Fibroblast of skin of right quadriceps (primary cell): ENCODE results near the gene MAP3K4.

Experiments
- DNase-seq: peaks from one replicate; pipeline ENCODE4 v3.0.0-alpha.2; 2013

Gene MAP3K4, protein sequence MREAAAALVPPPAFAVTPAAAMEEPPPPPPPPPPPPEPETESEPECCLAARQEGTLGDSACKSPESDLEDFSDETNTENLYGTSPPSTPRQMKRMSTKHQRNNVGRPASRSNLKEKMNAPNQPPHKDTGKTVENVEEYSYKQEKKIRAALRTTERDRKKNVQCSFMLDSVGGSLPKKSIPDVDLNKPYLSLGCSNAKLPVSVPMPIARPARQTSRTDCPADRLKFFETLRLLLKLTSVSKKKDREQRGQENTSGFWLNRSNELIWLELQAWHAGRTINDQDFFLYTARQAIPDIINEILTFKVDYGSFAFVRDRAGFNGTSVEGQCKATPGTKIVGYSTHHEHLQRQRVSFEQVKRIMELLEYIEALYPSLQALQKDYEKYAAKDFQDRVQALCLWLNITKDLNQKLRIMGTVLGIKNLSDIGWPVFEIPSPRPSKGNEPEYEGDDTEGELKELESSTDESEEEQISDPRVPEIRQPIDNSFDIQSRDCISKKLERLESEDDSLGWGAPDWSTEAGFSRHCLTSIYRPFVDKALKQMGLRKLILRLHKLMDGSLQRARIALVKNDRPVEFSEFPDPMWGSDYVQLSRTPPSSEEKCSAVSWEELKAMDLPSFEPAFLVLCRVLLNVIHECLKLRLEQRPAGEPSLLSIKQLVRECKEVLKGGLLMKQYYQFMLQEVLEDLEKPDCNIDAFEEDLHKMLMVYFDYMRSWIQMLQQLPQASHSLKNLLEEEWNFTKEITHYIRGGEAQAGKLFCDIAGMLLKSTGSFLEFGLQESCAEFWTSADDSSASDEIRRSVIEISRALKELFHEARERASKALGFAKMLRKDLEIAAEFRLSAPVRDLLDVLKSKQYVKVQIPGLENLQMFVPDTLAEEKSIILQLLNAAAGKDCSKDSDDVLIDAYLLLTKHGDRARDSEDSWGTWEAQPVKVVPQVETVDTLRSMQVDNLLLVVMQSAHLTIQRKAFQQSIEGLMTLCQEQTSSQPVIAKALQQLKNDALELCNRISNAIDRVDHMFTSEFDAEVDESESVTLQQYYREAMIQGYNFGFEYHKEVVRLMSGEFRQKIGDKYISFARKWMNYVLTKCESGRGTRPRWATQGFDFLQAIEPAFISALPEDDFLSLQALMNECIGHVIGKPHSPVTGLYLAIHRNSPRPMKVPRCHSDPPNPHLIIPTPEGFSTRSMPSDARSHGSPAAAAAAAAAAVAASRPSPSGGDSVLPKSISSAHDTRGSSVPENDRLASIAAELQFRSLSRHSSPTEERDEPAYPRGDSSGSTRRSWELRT (N-terminal part only)

DNA sequence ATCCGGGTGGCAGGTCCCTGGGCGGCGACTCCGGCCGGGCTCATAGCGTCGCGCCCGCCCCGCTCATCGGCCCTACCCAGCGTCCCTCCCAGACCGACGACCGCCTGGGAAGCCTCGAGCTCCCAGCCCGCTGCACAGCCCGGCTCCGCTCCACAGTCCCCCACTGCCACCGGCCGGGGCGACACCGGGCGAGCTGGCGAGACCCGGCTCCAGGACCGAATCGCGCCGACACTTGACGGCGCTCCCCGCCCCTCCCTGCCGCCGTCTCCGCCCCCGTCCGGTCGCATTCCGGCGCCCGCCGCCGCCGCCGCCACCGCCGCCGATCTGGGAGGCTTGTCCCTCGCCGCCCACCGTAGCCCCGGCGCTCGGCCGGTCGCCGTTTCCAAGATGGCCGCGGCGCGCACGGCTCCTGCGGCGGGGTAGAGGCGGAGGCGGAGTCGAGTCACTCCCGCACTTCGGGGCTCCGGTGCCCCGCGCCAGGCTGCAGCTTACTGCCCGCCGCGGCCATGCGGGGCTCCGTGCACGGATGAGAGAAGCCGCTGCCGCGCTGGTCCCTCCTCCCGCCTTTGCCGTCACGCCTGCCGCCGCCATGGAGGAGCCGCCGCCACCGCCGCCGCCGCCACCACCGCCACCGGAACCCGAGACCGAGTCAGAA is at the start of gene MAP3K4:
Gene MAP3K4 (plus strand): TSS at position 364 of the 655 bp plus-strand sequence. CDS start 163 bp downstream, at position 527.
- DNase-seq, result peak; percentile 83

DNA sequence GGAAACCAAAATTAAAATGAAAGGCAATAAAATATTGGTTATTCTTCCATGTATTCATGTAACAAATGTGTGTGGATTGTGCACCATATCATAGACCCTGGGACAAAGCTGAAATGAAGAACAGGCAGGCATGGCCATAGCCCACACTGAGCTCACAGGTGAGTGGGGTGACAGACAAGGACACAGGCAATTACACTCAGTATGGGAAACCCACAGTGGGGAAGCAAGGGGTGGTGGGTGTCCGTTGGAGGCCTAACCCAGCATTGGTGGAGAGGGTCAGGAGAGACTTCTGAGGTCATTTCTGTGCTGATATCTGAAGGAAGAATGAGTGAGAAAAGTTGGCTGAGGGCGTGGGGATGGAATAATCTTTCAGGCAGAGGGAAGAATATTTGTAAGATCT is 47.6 kb upstream of the MAP3K4 start:
- no peak for DNase-seq

DNA sequence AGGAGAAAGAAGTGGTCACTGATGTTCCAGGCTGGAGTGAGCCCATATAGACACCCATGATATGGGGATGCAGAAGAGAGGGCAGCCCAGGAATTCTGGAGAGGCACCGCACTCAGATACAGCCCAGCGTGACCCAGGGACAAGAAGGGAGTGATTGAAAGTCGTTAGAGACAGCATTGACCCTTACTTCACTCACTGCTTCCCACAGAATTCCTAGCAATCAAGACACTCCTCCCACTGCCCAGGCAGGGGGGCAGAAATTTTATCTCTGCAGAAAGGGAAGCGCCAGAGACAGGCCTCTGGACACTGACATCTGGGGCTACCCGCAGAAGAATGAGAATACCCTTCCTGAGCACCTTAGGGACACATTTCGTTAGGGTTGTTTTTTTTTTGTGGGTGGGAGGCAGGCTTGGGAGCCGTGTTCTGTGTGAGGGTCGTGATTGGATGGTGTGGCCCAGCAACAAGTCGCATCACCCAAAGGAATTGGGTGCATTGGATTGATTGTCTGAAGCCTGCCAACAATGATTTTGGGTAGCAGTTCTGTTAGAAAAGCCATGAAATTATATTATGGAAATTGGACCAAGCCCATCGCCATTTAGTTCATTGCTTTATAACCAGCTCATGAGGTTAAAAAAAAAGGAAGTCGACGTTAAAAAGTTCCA is 45.9 kb upstream of the MAP3K4 start:
- DNase-seq, result no peak

DNA sequence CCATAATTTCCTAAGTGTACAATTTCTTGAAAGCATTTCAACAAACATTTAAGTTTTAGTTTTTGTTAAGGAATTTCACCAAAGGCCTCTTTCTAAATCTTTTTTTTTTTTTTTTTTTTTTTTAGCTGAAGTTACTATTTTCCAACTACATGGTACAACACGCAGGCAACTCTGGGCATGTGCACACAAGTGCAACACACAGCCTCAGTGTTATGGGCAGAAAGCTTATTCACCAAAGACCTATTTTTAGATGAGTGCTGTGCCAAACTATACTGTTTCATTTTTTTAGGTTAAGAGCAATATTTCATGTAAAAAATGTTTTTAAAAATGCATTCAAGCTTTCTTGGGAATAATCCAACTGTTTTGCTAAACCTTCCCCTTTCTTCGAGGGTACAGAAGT is 42.0 kb upstream of the MAP3K4 start:
- DNase-seq, result no peak

DNA sequence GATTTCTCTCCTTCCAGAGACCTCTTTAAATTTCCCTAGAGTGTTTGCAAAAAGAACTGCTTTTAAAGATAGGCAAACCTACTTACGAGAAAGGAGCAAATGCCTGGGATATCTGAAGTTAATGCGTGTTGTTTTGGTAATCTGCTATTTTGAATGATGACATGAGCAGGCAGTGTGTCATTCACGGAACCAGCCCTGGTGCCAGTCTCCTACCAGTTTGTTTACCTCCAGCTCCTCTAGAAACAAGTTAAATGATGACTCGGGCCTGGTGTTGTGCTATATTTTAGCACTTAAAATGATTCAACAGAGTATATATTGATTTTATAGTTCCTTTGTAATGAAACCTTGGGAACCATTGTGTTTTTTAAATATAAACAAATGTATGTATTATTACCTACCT is 41.1 kb upstream of the MAP3K4 start:
- DNase-seq, result no peak

DNA sequence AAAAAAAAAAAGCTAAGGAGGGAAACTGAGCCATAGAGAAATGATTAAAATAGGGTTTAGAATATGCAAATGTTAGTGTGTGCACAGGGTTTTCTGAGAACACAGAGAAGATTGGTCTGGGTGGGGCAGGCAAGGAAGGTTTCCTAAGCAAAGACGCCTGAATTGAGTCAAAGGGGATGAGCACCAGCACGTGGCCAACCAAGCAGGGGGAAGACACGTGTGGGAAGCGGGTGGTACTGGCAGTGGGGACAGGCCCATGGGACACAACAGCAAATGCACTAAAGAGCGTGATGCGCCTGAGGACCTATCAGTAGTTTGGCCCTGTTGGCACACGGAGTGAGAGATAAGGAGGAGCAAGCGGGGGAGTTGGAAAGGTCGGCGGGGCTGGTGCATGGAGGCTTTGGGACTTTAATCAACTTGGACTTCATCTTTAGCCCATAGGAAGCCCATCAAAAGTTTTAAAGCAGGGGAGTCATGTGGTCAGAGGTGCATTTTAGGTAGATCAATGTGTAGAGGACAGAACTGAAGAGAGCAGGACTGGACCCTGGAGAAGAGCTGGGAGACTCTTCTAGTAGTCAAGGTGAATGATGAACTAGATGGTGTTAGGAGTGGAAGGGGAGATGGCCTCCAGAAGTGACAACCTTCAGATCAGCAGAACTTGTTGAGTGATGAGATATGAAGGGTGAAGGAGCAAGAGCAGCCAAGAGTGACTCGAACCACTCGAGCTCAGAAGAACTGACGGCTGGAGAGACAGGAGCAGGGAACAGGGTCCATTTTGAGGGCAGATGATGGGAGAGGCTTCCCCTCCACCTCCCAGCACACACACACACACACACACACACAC is 40.2 kb upstream of the MAP3K4 start:
- no peak for DNase-seq

DNA sequence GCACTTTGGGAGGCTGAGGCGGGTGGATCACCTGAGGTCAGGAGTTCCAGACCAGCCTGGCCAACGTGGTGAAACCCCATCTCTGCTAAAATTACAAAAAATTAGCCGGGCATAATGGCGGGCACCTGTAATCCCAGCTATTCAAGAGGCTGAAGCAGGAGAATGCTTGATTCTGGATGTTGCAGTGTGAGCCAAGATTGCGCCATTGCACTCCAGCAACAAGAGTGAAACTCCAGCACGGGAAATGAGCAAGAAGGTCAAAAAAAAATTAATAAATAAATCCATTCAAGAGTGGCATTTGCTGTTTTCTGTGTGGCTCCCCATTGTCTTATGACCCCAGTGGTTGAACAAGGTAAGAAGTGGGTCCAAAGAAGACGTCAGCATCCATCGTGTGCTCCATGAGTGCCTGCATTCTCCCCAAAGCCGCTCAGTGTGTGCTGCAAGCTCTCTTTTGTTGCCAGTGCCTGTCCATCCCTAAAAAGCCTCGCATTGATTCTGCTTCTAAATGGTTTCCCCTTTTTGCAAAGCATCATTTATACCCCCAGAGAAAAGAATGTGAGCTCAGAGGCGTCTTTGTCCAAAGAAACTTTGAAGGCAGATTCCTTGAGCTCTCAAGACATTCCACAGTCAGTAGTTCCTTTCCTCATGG is 38.8 kb upstream of the MAP3K4 start:
- DNase-seq, result no peak

DNA sequence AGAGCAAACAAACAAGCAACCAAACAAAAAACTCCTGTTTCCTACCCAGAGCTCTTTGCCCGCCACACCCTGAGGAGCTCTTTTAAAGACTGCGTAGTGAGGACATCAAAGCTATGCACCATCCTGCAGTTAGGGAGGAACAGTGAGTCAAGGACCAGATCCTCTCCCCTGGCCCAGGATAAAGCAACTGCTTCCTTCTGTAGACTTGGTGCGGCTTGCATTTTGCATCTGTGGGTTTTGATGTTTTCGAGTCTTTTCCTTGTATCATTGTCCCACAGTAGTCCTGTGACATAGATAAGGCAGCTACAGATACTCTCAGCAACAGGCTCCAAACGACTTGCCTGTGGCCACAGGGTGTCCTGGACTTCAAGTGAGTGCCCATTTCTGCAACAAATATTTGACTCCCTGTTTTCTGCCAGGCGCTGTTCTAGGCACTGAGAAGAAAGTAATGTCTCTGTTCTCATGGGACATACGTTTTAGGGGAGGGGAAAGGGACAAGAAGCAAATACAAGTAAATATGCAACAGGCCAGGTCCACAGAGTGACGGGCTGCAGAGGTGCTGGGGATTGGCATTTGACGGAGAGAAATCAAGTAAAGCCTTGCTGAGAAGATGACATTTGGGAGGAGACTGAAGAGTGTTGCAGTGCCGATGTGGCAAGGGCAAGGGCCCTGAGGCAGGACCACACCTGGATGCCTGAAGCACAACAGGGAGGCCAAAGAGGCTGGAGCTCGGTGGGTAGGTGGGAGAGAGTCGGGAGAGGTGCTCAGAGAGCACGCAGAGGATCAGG is 35.9 kb upstream of the MAP3K4 start:
- no peak for DNase-seq

DNA sequence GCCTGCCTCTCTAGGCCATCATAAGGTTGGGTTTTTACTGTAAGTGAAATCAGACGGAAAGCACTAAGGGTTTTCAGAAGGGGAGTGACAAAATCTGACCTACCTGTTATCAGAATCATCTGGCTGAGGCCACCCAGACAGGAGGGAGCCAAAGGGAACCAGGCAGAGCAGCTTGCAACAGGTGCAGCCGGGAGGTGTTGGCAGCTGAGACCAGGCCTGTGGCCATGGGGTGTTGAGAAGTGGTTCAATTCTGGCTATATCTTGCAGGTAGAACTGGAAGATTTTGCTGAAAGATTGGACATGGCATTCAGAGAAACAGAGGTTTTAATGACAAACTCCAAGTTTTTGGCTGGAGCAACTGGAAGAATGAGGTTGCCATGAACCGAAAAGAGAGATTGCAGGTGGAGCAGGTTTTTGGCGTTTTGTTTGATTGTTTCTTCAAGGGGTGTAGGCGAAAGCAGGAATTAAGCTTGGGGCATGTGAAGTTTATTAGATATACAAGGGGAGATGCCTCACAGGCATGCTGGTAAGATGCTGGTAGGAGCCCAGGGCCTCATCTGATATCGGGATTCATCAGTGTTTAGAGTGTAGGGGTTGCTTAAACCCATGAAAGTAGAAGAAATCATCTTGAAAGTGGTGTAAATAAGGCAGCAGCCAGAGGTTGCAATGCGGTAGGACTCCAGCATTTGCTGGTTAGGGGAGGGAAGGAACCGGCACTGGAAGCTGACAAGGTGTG is 35.1 kb upstream of the MAP3K4 start:
- no peak for DNase-seq

DNA sequence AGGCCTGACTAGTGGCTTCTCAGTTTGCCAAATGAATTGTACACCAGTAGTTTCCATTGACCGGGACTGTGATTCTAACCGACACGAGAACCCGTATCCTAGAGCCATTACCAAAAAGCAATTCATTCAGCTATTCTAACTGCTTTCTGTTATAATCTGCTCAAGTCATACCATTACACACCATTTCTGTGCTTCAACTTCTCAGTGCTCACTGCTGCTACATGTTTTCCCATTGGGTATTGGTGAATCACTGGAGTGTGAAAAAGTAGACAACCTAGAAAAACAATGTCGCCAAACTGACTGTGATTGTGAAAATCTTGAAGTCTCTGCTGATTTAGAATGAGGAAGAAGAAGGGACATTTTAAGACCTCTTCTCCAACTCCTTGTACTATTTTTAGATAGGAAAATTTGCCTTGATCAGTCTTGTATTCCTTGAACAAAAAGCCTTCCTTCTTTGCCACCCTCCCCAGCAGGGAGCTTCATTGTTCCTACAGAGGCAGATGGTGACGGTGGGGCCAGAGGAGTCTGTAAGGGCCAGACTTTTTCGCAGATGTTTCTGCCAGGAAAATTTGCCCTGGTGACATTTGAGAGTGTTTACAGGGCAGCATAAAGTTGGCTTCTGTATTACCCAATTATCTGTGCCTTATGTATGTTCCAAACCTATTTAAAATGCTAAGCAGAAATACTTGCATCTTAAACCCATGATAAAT is 31.7 kb upstream of the MAP3K4 start:
- DNase-seq, result no peak

DNA sequence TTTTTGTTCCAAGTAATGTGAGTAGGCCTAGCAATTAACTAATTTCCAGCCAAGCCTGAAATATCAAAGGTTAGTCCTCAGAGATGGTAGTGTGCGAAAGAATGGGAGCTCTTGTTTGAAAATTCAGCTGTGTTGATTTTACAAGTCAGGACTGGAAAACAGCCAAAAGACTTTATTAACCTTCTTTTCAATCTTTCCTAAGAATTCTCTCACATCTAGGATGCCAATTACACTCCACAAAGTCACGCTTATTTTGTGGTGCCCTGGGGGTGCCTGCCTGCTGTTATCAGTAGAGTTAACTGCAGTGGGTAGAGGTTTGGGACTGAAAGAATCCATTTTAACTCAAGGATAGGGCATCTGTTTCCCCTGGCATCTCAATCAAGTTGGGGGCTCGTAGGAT is 30.7 kb upstream of the MAP3K4 start:
- no peak for DNase-seq

DNA sequence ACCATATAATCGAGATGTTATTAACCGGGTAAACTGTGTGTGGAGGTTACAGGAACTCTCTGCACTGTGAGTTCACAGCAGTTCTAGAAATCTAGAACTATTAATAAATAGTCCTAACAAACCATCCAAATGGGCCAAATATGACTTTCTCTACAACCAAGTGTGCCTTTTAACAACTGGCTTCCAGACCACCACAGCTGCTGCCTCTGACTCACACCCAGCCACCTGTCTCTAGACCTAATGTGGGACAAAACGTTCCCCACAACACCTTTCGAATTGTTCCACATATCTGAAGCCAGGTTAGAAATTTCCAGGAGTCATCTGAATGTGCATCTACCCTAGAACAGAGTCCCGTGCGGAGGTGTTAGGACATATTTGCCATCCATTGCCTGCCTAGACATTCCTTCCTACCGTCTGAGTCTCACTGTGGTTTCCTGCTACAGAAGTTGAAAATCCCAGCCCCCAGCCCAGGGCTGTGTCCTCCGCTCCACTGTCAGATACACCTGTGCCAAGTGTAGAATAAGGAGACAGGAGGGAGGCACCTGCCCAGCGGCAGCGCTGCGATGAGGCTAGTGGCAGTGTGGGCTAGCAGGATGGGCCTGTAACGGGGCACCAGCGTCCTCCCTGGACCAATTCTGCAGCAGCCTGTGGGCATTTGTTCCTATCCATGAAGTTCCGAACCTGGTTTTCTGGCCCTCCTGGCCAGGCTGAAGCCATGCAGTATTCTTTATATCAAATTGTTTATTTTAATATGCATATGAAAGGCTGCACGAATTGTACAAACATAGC is 28.5 kb upstream of the MAP3K4 start:
- DNase-seq, result no peak

DNA sequence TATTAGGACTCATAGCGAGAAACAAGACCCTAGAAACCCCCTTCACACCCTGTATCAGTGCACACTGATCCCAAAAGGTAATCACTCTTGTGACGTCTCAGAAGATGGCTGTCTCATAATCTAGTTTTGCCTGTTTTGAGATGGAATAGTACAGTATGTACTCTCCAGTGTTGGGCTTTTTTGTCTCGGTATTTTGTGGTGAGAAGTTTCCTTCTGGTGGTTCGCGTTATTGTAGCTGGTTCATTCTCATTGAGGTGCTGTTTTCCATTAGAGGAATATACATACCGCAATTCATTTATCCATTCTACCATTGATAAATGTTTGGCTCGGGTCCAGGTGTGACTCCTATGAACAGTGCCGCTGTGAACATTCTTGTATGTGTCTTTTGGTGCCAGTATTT is 27.9 kb upstream of the MAP3K4 start:
- no peak for DNase-seq

DNA sequence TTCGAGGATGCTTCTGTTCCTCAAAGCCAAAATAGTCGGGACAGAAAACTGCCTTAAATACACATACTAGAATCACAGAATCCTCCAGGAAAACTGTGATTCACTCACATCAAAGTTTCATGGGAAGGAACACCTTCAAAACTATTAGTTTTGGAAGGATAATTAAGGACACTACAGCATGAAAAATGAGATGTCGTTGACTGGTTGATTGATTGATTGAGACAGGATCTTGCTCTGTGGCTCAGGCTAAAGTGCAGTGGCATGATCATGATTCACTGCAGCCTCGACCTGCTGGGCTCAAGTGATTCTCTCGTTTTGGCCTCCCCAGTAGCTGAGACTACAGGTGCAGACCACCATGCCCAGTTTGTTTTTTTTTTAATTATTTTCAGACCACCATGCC is 25.7 kb upstream of the MAP3K4 start:
- DNase-seq, result no peak

DNA sequence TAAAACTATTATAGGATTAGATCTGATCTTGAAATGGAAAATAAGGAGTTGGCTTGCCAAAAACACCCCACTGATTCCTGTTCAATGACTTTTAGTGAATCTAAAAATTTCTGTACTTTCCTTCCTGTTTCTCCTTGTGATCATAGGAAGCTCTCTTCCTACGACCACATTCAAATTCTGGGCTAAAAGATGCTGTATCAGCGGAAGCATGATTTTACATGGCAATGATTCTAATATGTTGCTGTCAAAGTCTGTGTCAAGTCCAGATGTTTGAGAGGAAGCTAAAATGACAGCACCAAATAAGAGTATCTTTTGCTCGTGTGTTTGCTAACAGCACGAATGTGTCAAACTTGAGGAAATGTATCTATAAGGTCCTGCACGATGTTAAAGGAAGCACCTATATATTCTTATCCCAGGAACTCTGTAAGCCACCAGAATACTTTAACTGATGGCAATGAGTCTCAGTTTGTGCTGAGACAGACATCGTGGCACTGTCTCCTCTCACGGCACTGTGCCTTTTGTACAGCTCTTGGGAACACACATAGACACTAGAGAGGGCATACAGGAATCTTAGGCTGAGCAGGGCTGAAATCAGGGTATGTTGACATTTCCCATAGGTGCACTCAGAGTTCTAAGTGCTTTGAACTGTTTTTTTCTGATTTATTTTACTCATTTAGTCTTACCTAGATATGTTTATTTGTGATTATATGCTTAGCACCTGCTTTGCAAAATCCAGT is 24.9 kb upstream of the MAP3K4 start:
- no peak for DNase-seq

DNA sequence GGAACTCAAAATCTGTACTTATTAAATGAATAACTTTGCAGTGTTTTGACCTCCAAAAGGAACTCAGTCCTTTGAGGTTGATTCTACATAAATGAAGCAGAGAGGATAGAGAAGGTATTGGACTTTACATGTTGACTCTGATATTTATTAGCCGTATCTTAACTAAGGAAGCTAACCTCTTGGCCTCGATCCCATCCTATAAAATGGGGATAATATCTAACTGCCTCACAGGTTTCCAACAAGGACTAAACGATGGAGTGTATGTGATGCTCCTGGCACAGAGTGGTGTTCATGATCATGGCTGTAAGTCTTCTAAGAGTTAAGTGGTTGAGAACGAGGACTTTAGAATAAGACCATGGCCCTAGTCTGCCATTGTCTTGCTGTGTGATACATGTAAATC is 24.2 kb upstream of the MAP3K4 start:
- DNase-seq, result no peak

DNA sequence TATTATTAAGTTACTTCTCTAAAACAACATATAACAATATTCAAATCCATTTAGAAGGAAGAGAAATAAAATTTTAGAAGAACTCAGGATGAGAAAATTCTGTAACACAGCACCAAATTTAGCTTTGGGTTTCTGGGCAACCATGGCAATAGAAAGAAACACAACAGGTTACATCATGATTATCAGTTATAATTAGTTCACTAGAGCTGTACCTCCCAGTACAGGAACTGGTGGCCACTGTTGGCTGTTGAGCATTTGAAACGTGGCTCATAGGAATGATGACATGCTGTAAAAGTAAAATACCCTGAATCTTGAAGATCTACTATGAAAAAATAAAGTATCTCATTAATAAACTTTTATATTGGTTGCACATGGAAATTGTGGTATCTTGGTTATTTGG is 23.7 kb upstream of the MAP3K4 start:
- no peak for DNase-seq
